ENCODE results near the gene NXN. TPM values are rescaled to one million over a fixed set of nuclear protein-coding genes. Genes with fewer than 3 reads are reported as not detected.

Gene NXN
- total RNA-seq, 2 donors from 2014 or later = 2.6 to 16.3 TPM

GRCh38 chr17:917391-917811 is 62.2 kb downstream of the NXN start:
- H3K4me3 ChIP-seq = no peak overlapping the region
- no peak overlapping the region for H3K27ac ChIP-seq
- no peak for TF ChIP-seq CTCF (IDR thresholded peaks at IDR 0.05)
- no peak for DNase-seq
- H3K27me3 ChIP-seq = no peaks in the 10 kb centered on the region
- H3K9ac ChIP-seq (ENCODE audit: low read depth in 2 of 2, low read length in 2 of 2) = no peak overlapping the region
- H3K4me1 ChIP-seq = no peaks in the 10 kb centered on the region
- no peaks in the 10 kb centered on the region for H3K9me3 ChIP-seq
- no peaks in the 10 kb centered on the region for H3K36me3 ChIP-seq
- intact Hi-C loops (cut with DNase I) = no loop called here

GRCh38 chr17:916315-916714 is 63.3 kb downstream of the NXN start:
- Histone ChIP-seq H3K4me3 (no peak overlapping the region), H3K27ac (no peak overlapping the region), H3K27me3 (no peaks in the 10 kb centered on the region), H3K4me1 (no peaks in the 10 kb centered on the region), H3K9me3 (no peaks in the 10 kb centered on the region), H3K36me3 (no peaks in the 10 kb centered on the region), H3K9ac (ENCODE audit: low read depth in 2 of 2, low read length in 2 of 2) (no peak overlapping the region)
- TF ChIP-seq CTCF (IDR thresholded peaks at IDR 0.05) = no peak
- intact Hi-C loops (cut with DNase I) = no loop called here
- DNase-seq = no peak

- intact Hi-C loops (cut with DNase I) = no loop called here
- Histone ChIP-seq H3K4me1 (no peaks in the 10 kb centered on the region), H3K9me3 (no peaks in the 10 kb centered on the region), H3K4me3 (no peak overlapping the region), H3K36me3 (no peaks in the 10 kb centered on the region), H3K27ac (no peak overlapping the region), H3K9ac (ENCODE audit: low read depth in 2 of 2, low read length in 2 of 2) (no peak overlapping the region), H3K27me3 (no peaks in the 10 kb centered on the region)
- no peak for DNase-seq
- TF ChIP-seq CTCF (IDR thresholded peaks at IDR 0.05) = no peak
Observed at GRCh38 chr17:915538-916201, 63.9 kb downstream of the NXN start.

GRCh38 chr17:914561-914960 is 65.0 kb downstream of the NXN start:
- Histone ChIP-seq H3K4me1 (no peaks in the 10 kb centered on the region), H3K9ac (ENCODE audit: low read depth in 2 of 2, low read length in 2 of 2) (no peak overlapping the region), H3K36me3 (no peaks in the 10 kb centered on the region), H3K4me3 (no peak overlapping the region), H3K27ac (no peak overlapping the region), H3K9me3 (no peaks in the 10 kb centered on the region), H3K27me3 (no peaks in the 10 kb centered on the region)
- no peak for TF ChIP-seq CTCF (IDR thresholded peaks at IDR 0.05)
- no peak for DNase-seq
- intact Hi-C loops (cut with DNase I) = no loop called here

GRCh38 chr17:913207-913606 is 66.4 kb downstream of the NXN start:
- no peaks in the 10 kb centered on the region for H3K36me3 ChIP-seq
- TF ChIP-seq CTCF (IDR thresholded peaks at IDR 0.05) = no peak
- no peak overlapping the region for H3K27ac ChIP-seq
- DNase-seq = no peak
- intact Hi-C loops (cut with DNase I) = no loop called here
- H3K9me3 ChIP-seq = no peaks in the 10 kb centered on the region
- H3K9ac ChIP-seq (ENCODE audit: low read depth in 2 of 2, low read length in 2 of 2) = no peak overlapping the region
- no peaks in the 10 kb centered on the region for H3K27me3 ChIP-seq
- no peak overlapping the region for H3K4me3 ChIP-seq
- H3K4me1 ChIP-seq = no peaks in the 10 kb centered on the region
